ENCODE results near the gene TRRAP.

- no peak for TF ChIP-seq CTCF (IDR thresholded peaks at IDR 0.05; ENCODE audit: control extremely low read depth in 1 of 3, insufficient read depth in 1 of 3, low read depth in 1 of 3, low read length in 3 of 3)
- no peak for TF ChIP-seq SUZ12 (IDR thresholded peaks at IDR 0.05; ENCODE audit: low read length)
- TF ChIP-seq SP1 (IDR thresholded peaks at IDR 0.05; ENCODE audit: low read depth, low read length), result no peak
- no peak for TF ChIP-seq EZH2 (IDR thresholded peaks at IDR 0.05; ENCODE audit: low read depth, low read length, severe bottlenecking)
Observed at GRCh38 chr7:98830972-98831548, 47.3 kb upstream of the TRRAP start.

All from H1 (cell line).